ENCODE measurements around the gene BDKRB1. TPM values are rescaled to one million over a fixed set of nuclear protein-coding genes. Genes with fewer than 3 reads are reported as not detected.

The BDKRB1 gene
- polyA plus RNA-seq, 1 experiment: 160 TPM

DNA sequence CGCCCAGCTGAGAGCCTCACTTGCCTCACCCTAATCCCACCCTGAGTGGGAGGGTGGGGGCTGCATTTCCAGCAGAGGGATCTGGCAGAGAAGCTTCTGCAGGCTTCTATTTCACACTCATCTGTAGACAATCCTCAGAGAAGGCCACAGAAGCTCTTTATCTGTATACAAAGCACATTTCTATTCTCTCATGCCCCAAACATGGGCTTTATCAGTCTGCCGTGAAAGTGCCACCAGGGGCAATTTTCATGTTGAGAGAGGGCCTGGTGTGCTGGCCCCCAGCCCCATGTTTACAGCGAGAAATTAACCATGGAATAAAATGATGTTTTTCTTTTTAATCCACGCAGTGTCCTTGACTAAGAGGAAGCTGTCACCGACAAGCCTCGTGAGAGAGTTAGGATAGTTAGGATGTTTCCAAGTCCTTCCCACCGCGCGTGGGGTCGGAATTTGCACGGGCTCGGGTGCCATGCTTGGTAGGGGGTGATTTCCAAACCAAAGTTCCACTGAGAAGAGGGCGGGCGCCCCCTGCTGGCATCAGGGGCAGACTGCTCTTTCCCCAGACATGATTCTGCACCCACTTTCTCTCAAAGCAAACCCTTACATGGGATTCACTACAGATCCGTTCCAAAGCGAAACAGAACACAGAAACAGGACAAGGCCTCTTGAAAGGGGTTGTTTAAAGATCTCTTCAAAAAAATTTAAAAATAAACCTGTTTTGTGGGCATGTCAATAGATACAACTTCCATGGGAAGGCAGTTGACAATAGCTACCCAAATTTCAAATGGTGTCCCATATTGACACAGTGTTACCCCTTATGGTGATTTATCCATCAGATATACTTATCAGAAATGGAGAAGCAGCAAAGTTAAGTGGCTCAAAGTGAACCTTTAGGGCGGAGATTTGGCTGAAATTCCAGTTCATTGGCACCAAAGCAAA lies 19.4 kb downstream of the BDKRB1 start:
- POLR2A ChIA-PET: interaction anchor here (1.0 to 2.4 kb wide), 6 partner anchors 15 to 71 kb away, joined by 3 to 12 read pairs (median 6); partner anchors contain the start of genes BDKRB1 and BDKRB2
- CTCF ChIA-PET: interaction anchor here (0.6 to 13.1 kb wide), 40 partner anchors 10 to 285 kb away, joined by 3 to 218 read pairs (median 4); partner anchors contain the start of genes BDKRB1 and BDKRB2
- TF ChIP-seq, protein P1, sequence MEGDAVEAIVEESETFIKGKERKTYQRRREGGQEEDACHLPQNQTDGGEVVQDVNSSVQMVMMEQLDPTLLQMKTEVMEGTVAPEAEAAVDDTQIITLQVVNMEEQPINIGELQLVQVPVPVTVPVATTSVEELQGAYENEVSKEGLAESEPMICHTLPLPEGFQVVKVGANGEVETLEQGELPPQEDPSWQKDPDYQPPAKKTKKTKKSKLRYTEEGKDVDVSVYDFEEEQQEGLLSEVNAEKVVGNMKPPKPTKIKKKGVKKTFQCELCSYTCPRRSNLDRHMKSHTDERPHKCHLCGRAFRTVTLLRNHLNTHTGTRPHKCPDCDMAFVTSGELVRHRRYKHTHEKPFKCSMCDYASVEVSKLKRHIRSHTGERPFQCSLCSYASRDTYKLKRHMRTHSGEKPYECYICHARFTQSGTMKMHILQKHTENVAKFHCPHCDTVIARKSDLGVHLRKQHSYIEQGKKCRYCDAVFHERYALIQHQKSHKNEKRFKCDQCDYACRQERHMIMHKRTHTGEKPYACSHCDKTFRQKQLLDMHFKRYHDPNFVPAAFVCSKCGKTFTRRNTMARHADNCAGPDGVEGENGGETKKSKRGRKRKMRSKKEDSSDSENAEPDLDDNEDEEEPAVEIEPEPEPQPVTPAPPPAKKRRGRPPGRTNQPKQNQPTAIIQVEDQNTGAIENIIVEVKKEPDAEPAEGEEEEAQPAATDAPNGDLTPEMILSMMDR (IDR thresholded peaks at IDR 0.05; ENCODE audit: low read depth, low read length): peak; percentile 98
- peak overlapping the region; percentile 97 for H3K27ac ChIP-seq (ENCODE audit: low read depth, low read length)
- no peaks in the 10 kb centered on the region for H3K27me3 ChIP-seq (ENCODE audit: control insufficient read depth, insufficient read depth, low read length)
- no peak overlapping the region for H3K4me3 ChIP-seq (ENCODE audit: low read depth, low read length)
- DNase-seq (ENCODE audit: low read depth, low spot score): peak; percentile 83
- peaks cover 21% of the 10 kb centered on the region for H3K9me3 ChIP-seq (ENCODE audit: control insufficient read depth, insufficient read depth, low read length)

DNA sequence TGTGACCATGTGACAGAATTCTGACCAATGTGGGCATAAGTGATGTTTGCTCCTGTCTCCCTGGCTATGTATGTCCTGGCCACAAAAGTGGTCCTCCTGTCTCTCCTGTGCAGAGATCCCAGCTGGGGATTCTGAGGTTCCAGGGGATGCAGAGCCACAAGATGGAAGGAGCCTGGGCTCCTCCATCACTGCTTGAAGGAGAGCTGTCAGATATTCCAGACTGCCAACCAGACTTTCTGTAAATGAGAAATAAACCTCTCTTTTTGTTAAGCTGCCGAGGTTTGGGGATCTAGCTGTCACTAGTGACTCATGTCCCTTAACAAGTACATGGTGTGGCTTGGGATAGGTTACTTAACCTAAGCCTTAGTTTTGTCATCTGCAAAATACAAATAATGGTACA lies 21.9 kb downstream of the BDKRB1 start:
- CTCF ChIA-PET: interaction anchor here (1.8 to 13.1 kb wide), 3 partner anchors 175 to 279 kb away, joined by 5 to 218 read pairs (median 10); no protein-coding TSS in a partner anchor
- POLR2A ChIA-PET: no interaction called here

DNA sequence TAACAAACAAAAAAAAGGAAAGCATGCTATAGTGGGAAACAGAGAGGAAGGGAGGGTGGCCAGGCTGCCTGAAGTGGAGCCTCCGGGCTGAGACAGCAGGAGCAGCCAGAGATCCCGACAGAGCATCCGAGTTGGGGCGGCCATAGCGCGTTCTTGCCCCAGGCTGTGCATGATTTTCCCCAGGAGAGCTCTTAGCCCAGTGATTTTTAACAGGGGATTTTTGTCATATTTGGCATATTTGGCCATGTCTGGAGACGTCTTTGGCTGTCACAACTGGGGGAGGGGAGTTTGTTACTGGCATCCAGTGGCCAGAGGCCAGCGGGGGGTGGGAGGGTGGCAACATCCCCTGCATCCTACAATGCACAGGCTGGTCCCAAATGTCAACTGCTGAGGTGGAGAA lies 23.6 kb downstream of the BDKRB1 start:
- TF ChIP-seq, protein P1 (IDR thresholded peaks at IDR 0.05; ENCODE audit: low read depth, low read length): no peak
- ChIA-PET CTCF (interaction anchor here (0.6 to 13.1 kb wide), 4 partner anchors 30 to 181 kb away, joined by 3 to 218 read pairs (median 7); no protein-coding TSS in a partner anchor), POLR2A (no interaction called here)
- no peak for DNase-seq (ENCODE audit: low read depth, low spot score)
- Histone ChIP-seq H3K4me3 (ENCODE audit: low read depth, low read length) (no peak overlapping the region), H3K27me3 (ENCODE audit: control insufficient read depth, insufficient read depth, low read length) (no peaks in the 10 kb centered on the region), H3K27ac (ENCODE audit: low read depth, low read length) (no peak overlapping the region), H3K9me3 (ENCODE audit: control insufficient read depth, insufficient read depth, low read length) (peaks cover 10% of the 10 kb centered on the region)

More for the DNA sequence above, 21.9 kb downstream of the BDKRB1 start:
- no peak overlapping the region for H3K27ac ChIP-seq (ENCODE audit: low read depth, low read length)
- TF ChIP-seq, protein P1 (IDR thresholded peaks at IDR 0.05; ENCODE audit: low read depth, low read length): no peak
- H3K4me3 ChIP-seq (ENCODE audit: low read depth, low read length): no peak overlapping the region
- peaks cover 10% of the 10 kb centered on the region for H3K9me3 ChIP-seq (ENCODE audit: control insufficient read depth, insufficient read depth, low read length)
- H3K27me3 ChIP-seq (ENCODE audit: control insufficient read depth, insufficient read depth, low read length): no peaks in the 10 kb centered on the region
- no peak for DNase-seq (ENCODE audit: low read depth, low spot score)

DNA sequence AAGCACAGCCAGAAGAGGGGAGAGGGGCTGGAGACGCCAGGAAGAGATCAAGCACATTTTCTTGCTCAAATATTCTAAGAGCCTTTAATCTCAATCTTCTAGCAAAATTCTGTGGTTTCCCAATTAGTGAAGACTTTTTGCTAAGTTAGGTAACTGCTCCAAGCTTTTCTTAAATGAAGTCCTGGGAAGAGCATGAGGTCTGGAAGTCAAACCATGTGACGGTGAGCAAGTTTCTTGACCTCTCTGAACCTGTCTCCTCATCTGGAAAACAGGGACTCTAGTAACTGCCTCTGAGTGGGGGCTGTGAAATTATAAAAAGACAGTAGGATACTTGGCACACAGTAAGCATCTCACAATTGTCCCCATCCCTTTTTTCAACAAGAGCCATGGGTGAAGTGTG lies 24.1 kb downstream of the BDKRB1 start:
- no peaks in the 10 kb centered on the region for H3K27me3 ChIP-seq (ENCODE audit: control insufficient read depth, insufficient read depth, low read length)
- no peak overlapping the region for H3K27ac ChIP-seq (ENCODE audit: low read depth, low read length)
- DNase-seq (ENCODE audit: low read depth, low spot score): no peak
- no peak overlapping the region for H3K4me3 ChIP-seq (ENCODE audit: low read depth, low read length)
- CTCF ChIA-PET: interaction anchor here (1.2 to 13.1 kb wide), 3 partner anchors 30 to 181 kb away, joined by 4 to 218 read pairs (median 10); no protein-coding TSS in a partner anchor
- TF ChIP-seq, protein P1 (IDR thresholded peaks at IDR 0.05; ENCODE audit: low read depth, low read length): no peak
- H3K9me3 ChIP-seq (ENCODE audit: control insufficient read depth, insufficient read depth, low read length): peaks cover 10% of the 10 kb centered on the region
- POLR2A ChIA-PET: no interaction called here
